C1 segment of cervical spinal cord (tissue), 14 donors: Measurements from ENCODE around the gene GADD45GIP1.

Experiments
- DNase-seq, 14 donors: peaks; one replicate each; lab custom pipeline; 2025; lab: John Stamatoyannopoulos, UW

The GADD45GIP1 gene

GRCh38 chr19:12912571-12912970 is 44.5 kb downstream of the GADD45GIP1 start:
- no peak for DNase-seq

- DNase-seq = no peak
Observed at GRCh38 chr19:12907166-12907565, 49.9 kb downstream of the GADD45GIP1 start.
